Stimulated activated CD8-positive, alpha-beta memory T cell treated with anti-CD3 and anti-CD28 coated beads, Interleukin-15, amount 100 ng/mL, for 4 hours (primary cell): ENCODE results near the gene TYROBP.
"Not testable (repeated sequence)": the region's sequence is repeated elsewhere in the genome, so short reads cannot be mapped to it uniquely, and the experiment has no call there.

Experiments
- DNase-seq, 2 donors: peaks; one replicate each; pipeline ENCODE4 v3.0.0-alpha.2; 2020; ENCODE audit warnings: low read depth in 2 of 2

TYROBP gene

DNA sequence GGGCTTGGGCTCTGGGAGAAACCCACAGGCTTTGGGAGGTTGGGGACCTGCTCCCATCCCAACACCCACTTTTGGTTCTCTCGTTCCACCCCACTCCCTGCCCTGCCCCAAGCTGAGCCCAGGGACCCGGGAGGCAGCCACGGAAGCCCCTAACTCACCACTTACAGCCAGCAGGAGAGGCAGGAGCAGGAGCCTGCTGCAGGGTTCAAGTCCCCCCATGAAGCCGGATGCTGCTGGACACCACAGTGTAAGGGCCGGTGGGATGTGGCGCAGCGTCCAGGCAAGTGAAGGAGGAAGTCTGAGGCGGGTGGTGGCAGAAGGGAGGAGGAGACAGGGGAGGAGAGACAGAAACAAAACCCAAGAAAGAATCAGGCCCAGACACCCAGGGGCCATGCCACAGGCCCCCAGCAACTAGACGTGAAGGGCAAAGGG is at the start of gene TYROBP:
Gene TYROBP, minus strand, starts transcription at position 286 of the 432 bp plus-strand sequence. Its CDS starts 67 bp downstream, at position 219.
- DNase-seq = no peak

DNA sequence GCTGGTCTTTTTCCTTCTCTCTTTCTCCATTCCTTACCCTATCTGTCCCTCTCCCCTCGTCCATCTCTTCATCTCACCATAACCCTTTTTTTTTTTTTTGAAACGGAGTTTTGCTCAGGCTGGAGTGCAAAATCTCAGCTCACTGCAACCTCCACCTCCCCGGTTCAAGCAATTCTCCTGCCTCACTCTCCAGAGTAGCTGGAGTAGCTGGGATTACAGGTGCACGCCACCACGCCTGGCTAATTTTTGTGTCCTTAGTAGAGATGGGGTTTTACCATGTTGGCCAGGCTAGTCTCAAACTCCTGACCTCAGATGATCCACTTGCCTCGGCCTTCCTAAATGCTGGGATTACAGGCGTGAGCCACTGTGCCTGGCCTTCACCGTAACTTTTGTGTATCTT is 49.3 kb upstream of the TYROBP start:
- DNase-seq = not testable (repeated sequence)

DNA sequence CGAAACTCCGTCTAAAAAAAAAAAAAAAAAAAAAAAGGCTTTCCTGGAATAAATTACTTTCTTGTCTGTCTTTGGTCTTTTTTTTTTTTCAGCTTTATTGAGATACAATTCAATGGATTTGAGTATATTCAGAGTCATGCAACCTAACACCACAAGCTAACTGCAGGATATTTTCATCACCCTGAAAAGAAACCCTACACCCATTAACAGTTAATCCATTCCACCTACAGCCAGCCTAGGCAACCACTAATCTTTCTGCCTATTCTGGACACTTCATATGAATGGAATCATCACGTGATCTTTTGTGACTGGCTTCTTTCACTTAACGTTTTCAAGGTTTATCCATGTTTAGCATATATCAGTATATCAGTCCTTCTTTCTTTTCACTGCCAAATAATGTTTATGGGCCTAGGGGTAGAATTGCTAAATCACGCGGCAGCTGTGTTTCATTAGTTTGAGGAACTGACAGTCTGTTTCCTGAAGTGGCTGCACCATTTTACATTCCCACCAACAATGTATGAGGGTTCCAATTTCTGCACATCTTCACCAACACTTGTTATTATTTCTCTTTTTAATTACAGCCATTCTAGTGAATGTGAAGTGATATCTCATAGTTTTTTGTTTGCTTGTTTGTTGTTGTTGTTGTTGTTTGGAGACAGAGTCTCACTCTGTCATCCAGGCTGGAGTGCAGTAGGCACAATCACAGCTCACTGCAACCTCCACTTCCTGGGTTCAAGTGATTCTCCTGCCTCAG is 48.0 kb upstream of the TYROBP start:
- DNase-seq = no peak

GRCh38 chr19:35949131-35949530 is 41.0 kb upstream of the TYROBP start:
- DNase-seq = no peak

- DNase-seq = no peak
These were observed 38.1 kb upstream of the TYROBP start for GRCh38 chr19:35946203-35946602.

DNA sequence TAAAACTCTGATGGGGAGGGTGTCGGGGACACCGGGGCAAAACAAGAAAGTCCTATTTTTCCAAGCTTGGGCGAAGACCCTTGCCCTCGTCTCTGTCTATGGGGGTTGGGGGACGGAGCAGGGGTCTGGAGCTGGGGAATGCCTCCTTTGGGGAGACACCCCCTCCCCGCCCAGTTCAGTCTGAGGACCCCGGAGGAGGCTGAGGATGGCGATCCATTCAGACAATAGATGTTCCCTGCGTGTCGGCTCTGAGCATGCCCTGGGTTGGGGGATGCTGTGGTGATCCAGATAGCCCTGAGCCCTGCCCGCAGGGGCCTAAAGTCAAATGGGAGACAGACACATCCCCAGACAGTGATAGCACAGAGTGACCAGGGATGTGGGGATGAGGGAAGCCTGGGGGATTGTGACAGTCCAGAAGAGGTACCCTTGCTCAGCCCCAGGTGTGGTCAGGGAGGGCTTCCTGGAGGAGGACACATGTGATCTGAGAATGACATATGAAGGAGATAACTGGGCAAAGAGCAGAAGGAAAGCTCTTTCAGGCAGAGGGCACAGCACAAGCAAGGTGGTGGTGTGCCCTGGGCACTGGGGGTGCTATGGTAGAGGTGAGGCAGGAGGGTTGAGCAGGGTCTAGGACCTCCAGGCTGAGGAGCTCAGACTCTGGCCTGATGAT is 37.2 kb upstream of the TYROBP start:
- DNase-seq = no peak

- no peak for DNase-seq
These were observed 36.5 kb upstream of the TYROBP start for GRCh38 chr19:35944556-35944955.

DNA sequence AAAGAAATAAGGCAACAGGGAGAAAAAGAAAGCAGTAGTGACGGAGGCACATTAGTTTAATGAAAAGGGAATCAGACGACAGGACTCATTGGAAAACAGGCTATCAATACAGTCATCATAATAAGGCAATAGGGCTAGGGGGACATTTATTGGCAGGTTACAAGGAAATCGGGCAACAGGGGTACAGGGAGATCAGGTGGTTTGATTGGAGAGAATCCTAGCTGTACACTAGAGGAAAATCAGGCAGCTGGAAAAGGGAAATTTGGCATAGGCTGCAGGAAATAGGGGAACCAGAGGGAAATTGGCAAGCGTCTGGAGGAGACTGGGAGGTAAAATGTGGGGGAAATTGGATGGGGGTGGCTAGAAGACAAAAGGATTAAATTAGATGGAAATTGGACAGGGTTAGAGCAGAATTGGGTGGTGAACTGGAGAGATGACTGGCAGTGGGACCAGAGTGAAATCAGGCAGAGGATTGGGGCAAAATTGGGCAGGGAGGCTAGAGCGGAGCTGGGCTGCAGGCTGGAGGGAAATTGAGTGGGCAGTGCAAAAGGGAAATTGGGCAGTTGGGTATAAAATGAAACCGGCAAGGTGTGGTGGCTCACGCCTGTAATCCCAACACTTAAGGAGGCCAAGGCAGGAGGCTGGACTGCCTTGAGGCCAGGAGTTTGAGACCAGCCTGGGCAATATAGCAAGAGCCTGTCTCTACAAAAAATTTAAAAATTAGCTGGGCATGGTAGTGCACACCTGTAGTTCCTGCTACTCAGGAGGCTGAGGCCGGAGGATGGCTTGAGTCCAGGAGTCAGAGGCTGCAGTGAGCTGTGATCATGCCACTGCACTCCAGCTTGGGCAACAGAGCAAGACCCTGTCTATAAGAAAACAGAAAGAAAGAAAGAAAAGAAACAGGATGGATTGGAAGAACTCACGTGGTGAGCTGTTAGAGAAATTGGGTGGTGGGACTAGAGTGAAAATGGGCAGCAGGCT is 35.5 kb upstream of the TYROBP start:
- no peak for DNase-seq

- no peak for DNase-seq
These were observed 34.1 kb upstream of the TYROBP start for GRCh38 chr19:35942235-35942634.

GRCh38 chr19:35940839-35941238 is 32.7 kb upstream of the TYROBP start:
- DNase-seq = no peak

- DNase-seq = no peak
These were observed 32.1 kb upstream of the TYROBP start for GRCh38 chr19:35940078-35940775.

DNA sequence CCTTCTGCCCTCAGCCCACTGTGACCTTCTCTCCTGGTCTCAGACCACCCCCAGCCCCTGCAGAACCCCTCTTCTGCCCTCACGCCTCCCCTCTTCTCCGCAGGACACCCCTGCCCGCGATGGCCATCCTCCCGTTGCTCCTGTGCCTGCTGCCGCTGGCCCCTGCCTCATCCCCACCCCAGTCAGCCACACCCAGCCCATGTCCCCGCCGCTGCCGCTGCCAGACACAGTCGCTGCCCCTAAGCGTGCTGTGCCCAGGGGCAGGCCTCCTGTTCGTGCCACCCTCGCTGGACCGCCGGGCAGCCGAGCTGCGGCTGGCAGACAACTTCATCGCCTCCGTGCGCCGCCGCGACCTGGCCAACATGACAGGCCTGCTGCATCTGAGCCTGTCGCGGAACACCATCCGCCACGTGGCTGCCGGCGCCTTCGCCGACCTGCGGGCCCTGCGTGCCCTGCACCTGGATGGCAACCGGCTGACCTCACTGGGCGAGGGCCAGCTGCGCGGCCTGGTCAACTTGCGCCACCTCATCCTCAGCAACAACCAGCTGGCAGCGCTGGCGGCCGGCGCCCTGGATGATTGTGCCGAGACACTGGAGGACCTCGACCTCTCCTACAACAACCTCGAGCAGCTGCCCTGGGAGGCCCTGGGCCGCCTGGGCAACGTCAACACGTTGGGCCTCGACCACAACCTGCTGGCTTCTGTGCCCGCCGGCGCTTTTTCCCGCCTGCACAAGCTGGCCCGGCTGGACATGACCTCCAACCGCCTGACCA is 31.4 kb upstream of the TYROBP start:
- no peak for DNase-seq

GRCh38 chr19:35938282-35939224 is 30.5 kb upstream of the TYROBP start:
- DNase-seq = no peak

- no peak for DNase-seq
These were observed 29.5 kb upstream of the TYROBP start for GRCh38 chr19:35937345-35938281.

GRCh38 chr19:35936738-35937268 is 28.7 kb upstream of the TYROBP start:
- no peak for DNase-seq

DNA sequence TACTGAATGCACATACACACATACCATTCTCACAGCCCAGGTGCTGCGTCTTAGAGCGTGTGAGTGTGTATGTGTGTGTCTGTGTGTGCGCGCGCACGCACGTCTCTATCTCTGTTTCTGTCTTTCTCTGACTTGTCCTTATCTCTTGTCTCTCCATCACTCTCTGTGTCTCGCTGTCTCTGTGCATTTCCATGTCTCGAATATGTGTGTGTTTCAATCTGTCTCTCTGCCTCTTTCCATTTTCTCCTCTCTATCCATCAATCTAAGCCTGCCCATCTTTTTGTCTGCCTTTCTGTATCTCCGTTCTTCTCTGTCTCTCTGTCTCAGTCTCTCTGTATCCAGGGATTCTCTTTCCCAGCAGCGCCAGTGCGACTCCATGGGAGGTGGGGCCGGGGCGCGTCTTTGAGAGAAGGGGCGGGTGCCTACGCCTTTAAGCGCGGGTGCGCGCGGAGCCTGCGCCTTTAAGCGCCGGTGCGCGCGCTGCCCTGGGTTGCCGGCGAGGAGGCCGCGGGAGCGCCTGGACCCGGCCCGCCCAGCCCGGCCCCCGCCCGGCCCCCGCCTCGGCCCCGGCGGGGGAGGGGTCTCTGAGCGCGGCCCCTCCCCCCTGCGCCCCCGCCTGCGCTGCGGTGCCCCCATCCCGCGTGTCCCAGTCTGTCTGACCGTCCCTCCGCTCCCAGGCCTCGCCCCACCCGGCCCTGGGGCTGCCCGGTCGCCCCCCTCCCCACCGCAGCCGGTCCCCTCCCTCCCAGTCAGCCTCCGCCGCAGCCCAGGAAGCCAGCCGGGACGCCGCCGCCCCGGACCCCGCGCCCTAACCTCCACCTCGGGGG is 28.0 kb upstream of the TYROBP start, which contains the start of gene LRFN3:
Gene LRFN3, plus strand, starts transcription at position 464 of the 827 bp plus-strand sequence. CDS start 3,052 bp downstream, outside the sequence.
- no peak for DNase-seq

DNA sequence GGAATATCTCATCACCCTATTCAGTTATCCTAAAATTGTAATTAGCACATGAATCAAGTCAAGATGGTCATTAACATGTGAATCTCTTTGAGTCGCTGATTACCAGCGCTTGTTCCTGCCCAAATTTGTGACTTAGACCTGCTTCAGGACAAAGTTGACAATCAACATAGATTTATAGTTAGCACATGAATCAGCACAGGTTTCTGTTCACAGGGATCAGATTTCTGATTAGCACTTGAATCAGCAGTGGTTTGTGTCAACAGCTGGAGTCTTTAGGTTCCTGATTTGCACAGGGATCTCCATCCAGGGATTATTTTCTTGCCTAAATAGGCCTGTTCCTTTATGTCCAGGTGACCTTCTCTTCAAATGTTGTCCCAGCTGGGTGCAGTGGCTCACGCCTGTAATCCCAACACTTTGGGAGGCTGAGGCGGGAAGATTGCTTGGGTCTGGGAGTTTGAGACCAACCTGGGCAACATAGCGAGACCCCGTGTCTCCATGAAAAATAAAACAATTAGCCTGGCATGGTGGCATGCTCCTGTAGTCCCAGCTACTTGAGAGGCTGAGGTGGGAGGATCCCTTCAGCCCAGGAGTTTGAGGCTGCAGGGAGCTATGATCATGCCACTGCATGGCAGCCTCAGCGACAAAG is 24.3 kb upstream of the TYROBP start:
- DNase-seq = no peak
